Measurements from ENCODE around the gene IL18.
"Not testable (repeated sequence)": the region's sequence is repeated elsewhere in the genome, so short reads cannot be mapped to it uniquely, and the experiment has no call there.

Gene IL18

GRCh38 chr11:112163875-112164685 is at the start of gene IL18:
Gene IL18, minus strand, starts transcription at chr11:112164094. Its CDS starts 9,041 bp downstream, at chr11:112155053.
- DNase-seq (ENCODE audit: low read depth in 2 of 2) = no peak

DNA sequence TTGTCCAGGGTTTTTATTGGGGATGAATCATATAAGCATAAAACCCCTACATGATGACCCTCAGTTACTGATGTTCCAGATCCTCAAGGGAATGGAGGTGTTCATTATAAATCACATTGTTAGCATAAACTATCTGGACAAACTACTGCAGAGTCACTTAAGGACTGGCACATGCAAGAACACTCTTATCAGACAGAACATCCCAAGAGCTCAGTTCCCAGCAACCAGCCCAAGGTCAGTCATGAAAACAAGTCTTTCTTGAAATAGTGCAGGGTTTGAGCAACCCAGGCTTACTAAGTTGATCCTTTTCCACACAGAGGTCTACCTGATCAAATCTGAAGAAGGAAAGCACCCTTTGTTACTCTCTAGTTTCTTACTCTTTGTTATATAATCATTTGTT is 48.8 kb upstream of the IL18 start:
- no peak for DNase-seq (ENCODE audit: low read depth in 2 of 2)

- no peak for DNase-seq (ENCODE audit: low read depth in 2 of 2)
Observed at GRCh38 chr11:112212290-112212689, 48.4 kb upstream of the IL18 start.

- DNase-seq (ENCODE audit: low read depth in 2 of 2) = no peak
Observed at GRCh38 chr11:112211536-112211935, 47.6 kb upstream of the IL18 start.

GRCh38 chr11:112210890-112211289 is 47.0 kb upstream of the IL18 start:
- DNase-seq (ENCODE audit: low read depth in 2 of 2) = no peak

DNA sequence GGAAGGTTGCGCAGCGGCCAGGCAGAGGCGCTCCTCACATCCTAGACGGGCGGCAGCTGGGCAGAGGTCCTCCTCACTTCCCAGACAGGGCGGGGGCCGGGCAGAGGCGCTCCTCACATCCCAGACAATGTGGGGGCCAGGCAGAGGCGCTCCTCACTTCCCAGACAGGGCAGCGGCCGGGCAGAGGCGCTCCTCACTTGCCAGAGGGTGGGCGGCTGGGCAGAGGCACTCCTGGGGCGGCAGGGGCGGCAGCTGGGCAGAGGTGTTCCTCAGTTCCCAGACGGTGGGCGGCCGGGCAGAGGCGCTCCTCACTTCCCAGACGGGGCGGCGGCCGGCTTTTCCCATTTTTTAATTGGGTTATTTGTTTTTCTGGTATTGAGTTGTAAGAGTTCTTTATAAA is 42.2 kb upstream of the IL18 start:
- DNase-seq (ENCODE audit: low read depth in 2 of 2) = no peak

DNA sequence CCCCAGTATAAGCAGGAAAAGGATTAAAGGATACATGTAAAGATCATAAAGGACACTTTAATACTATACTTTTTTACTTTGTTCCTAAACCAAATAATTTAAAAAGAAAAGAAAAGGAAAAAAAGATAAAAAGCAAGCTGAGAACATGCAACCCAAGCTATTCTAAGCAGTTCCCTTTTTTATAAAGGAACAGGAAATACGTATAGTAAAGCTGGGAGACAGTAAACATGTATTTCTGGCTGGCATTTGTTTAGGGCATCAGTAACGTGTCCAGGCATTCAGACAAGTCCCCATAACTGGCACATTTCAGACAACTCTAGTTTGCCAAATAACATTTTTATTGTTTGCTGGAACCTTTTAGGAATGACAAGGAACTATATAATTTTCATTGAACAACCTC is 36.4 kb upstream of the IL18 start:
- DNase-seq (ENCODE audit: low read depth in 2 of 2) = no peak

DNA sequence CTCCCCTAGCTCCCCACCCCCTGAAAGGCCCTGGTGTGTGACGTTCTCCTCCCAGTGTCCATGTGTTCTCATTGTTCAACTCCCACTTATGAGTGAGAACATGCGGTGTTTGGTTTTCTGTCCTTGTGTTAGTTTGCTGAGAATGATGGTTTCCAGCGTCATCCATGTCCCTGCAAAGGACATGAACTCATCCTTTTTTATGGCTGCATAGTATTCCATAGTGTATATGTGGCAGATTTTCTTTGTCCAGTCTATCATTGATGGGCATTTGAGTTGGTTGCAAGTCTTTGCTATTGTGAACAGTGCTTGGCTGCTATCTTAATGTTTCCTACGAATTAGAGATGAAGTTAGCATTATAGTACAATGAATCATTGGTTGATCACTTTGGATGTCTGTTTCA is 35.2 kb upstream of the IL18 start:
- not testable (repeated sequence) for DNase-seq (ENCODE audit: low read depth in 2 of 2)

- no peak for DNase-seq (ENCODE audit: low read depth in 2 of 2)
Observed at GRCh38 chr11:112196519-112197087, 32.7 kb upstream of the IL18 start.

GRCh38 chr11:112195951-112196351 is 32.1 kb upstream of the IL18 start:
- DNase-seq (ENCODE audit: low read depth in 2 of 2) = no peak

DNA sequence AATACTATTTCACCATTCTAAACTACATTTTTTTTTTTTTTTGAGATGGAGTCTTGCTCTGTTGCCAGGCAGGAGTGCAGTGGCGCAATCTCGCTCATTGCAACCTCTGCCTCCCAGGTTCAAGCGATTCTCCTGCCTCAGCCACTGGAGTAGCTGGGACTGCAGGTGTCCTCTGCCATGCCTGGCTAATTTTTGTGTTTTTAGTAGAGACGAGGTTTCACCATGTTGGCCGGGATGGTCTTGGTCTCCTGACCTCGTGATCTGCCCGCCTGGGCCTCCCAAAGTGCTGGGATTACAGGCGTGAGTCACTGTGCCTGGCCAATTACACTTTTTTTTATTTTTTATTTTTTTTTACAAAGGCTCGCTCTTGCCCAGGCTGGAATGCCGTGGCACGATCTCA is 31.2 kb upstream of the IL18 start:
- DNase-seq (ENCODE audit: low read depth in 2 of 2) = not testable (repeated sequence)

- no peak for DNase-seq (ENCODE audit: low read depth in 2 of 2)
Observed at GRCh38 chr11:112186304-112186703, 22.4 kb upstream of the IL18 start.

DNA sequence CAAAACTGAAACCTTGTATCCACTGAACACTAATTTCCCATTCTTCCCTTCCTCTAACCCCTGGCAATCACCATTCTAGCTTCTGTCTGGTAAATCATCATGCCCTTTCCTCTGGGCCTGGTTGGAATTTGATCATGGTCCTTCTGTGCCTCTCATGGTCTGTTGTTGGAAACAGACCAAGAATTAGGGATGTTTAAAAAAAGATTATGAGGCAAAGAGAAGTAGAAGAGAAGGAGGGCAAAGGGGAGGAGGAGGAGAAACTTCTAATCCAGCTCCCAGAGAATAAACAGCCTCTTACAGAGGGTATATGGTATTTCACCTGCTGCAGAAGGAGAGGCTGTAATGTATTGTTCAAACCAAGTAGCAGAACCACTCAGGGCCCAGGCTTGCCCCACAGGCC is 22.0 kb upstream of the IL18 start:
- DNase-seq (ENCODE audit: low read depth in 2 of 2) = no peak

DNA sequence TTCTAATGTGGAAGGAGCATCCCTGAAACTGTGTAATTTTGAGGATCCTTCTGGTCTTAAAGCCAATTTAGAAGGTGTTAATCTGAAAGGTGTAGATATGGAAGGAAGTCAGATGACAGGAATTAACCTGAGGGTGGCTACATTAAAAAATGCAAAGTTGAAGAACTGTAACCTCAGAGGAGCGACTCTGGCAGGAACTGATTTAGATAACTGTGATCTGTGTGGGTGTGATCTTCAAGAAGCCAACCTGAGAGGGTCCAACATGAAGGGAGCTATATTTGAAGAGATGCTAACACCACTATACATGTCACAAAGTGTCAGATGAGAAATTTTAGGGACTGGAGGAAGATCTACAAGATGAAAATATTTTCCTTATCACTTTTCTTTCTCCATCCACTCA is 19.0 kb upstream of the IL18 start:
- DNase-seq (ENCODE audit: low read depth in 2 of 2) = no peak

- DNase-seq (ENCODE audit: low read depth in 2 of 2) = no peak
Observed at GRCh38 chr11:112179601-112180000, 15.7 kb upstream of the IL18 start.

- DNase-seq (ENCODE audit: low read depth in 2 of 2) = no peak
Observed at GRCh38 chr11:112178936-112179335, 15.0 kb upstream of the IL18 start.

GRCh38 chr11:112178428-112178827 is 14.5 kb upstream of the IL18 start:
- no peak for DNase-seq (ENCODE audit: low read depth in 2 of 2)

GRCh38 chr11:112177589-112177988 is 13.7 kb upstream of the IL18 start:
- DNase-seq (ENCODE audit: low read depth in 2 of 2) = no peak

DNA sequence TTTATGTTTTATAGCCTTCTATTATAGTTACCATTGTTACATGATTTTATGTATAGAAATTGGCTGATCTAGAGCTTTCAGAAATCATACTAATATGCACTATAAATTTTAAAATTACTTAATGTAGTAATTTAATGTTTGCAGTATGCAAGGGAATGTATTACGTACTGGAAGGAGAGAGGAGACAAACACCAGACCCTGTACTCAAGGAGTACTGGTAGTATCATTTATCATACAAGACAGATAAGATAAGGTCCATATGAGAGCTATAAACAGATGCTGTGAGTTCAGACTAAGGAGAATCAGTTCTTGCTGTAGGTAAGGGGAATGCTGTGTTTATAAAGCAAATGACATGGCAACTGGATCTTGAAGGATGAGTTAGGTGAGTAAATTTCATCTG is 12.2 kb upstream of the IL18 start:
- DNase-seq (ENCODE audit: low read depth in 2 of 2) = no peak

GRCh38 chr11:112175599-112175952 is 11.7 kb upstream of the IL18 start:
- DNase-seq (ENCODE audit: low read depth in 2 of 2) = no peak

DNA sequence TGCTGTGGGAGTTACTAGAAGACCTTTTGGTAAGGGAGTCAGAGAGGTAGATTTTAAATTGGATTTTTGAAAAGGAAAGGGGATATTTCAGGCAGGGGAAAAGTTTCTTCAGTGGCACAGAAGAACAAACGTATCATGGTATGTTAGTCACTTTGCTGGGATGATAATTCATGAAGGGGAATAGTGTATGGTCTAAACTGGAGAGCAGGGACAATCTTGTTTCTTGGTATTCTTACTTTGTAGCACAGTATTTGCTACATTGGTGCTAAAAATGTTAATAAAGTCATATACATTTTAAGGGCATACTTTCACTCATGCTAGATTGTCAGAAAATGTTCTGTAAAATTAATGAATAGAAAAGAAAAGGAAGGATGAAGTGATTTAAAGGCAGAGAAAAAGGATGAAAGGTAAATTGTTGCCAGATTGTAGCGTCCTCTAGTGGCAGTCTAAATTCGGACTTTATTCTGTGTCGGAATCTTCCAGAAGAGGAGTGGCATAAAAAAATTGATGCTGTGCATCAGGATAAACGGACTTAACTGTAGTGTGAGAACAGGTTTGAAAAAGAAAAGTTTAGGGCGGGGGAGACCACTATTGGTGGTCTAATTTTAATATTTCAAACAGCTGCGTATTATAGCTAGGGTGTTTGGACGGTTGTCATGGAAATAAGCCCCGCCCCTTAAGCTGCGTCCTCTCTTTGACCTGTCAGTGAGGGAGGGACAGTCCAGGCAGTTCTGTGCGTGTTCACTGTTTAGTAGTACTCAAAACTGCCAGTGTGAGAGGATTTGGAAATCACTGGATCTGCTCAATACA is 11.1 kb upstream of the IL18 start, which contains the start of gene BCO2:
TSS of gene BCO2 (plus strand) at position 724 of the 810 bp plus-strand sequence. CDS start 90 bp downstream, outside the sequence.
- DNase-seq (ENCODE audit: low read depth in 2 of 2) = peak; percentile 8 to 9

DNA sequence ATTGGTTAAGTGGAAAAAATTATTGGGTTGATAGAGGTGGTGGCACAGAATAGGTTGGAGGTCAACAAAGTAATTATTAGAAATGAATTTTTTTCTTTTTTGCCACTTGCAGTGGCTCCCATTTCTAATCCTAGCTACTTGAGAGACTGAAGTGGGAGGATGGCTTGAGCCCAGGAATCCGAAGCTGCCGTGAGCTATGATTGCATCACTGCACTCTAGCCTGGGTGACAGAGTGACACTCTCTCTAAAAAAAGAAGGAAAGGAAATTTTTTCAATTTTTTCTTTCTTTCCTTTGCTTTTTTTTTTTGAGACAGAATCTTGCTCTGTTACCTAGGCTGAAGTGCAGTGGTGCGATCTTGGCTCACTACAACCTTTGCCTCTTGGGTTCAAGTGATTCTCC is 9.3 kb upstream of the IL18 start:
- DNase-seq (ENCODE audit: low read depth in 2 of 2) = no peak

All from stimulated activated CD8-positive, alpha-beta memory T cell treated with anti-CD3 and anti-CD28 coated beads, Interleukin-7, amount 100 ng/mL, for 4 hours (primary cell).